Ovary (tissue), 9 donors: Measurements from ENCODE around the gene IQSEC1. TPM values are rescaled to one million over a fixed set of nuclear protein-coding genes. Genes with fewer than 3 reads are reported as not detected.

Experiments
- DNase-seq, 5 donors: peaks; one replicate each; pipeline ENCODE4 v3.0.0-alpha.2; 2019 to 2020
- H3K27ac ChIP-seq, 2 donors: fragments of 200-600 bp; one replicate each; pipeline versions ENCODE4 v1.5.1 to v1.8.0; 2019 to 2022
- H3K27me3 ChIP-seq: fragments of 200-600 bp; one replicate; pipeline ENCODE4 v1.8.0; 2022
- H3K36me3 ChIP-seq: fragments of 200-600 bp; sonication (generic); one replicate; pipeline ENCODE4 v1.5.1; 2019
- H3K4me1 ChIP-seq: one replicate; pipeline ENCODE4 v1.8.1; 2013; ENCODE audit warnings: mild to moderate bottlenecking, moderate library complexity; ENCODE audit not compliant: insufficient read depth
- H3K4me3 ChIP-seq: fragments of 200-600 bp; sonication (generic); one replicate; pipeline ENCODE4 v1.5.1; 2017
- H3K9me3 ChIP-seq, 2 donors: fragments of 200-600 bp in 1 of 2; sonication (generic) in 1 of 2; one replicate each; pipeline versions ENCODE4 v1.5.1 to v1.8.1; 2013 to 2019; ENCODE audit warnings: mild to moderate bottlenecking in 1 of 2, moderate library complexity in 1 of 2
- CTCF ChIP-seq, 3 donors: fragments of 450-650 bp in 2 of 3; fragments of 200-600 bp in 1 of 3; IDR thresholded peaks; one replicate each; pipeline versions ENCODE4 v1.5.1 to v1.8.0; 2016 to 2022; ENCODE audit warnings: antibody characterized with exemption in 3 of 3, mild to moderate bottlenecking in 1 of 3
- EP300 ChIP-seq: sonication (generic); formaldehyde crosslinking; IDR thresholded peaks from one replicate; pipeline ENCODE4 v1.6.1; 2017; ENCODE audit warnings: antibody characterized with exemption
- POLR2A ChIP-seq: fragments of 450-650 bp; IDR thresholded peaks from one replicate; pipeline ENCODE4 v1.6.1; 2017; ENCODE audit warnings: antibody characterized with exemption, mild to moderate bottlenecking, moderate library complexity
- WGBS, 3 donors: extraction: QIAGEN DNeasy Blood & Tissue Kit in 1 of 3; methylation state at CpG; one replicate each; pipeline versions ENCODE4 v1.1.5 to v1.1.7; 2013 to 2017; 5-methylcytosine and 5-hydroxymethylcytosine counted together
- intact Hi-C, 4 donors: fragments of 100-400 bp; cut with DNase I; formaldehyde crosslinking; loops; one replicate each; pipeline versions ENCODE4 v1.11.0 to v1.15.1; 2022 to 2023
- polyA plus RNA-seq, 2 donors: library from polyadenylated mRNA; stranded (reverse); fragments of 200-250 nt in 1 of 2; fragments of 350-450 nt in 1 of 2; fragmentation: Illumina TruSeq in 1 of 2; extraction: RNeasy Lipid Tissue Mini Kit (QIAGEN cat#74804) in 1 of 2; gene quantifications; one replicate each; pipeline ENCODE4 v1.2.3, GENCODE V29; 2013 to 2014
- total RNA-seq, 7 donors: library from RNA; depleted of rRNA in 2 of 7; stranded (reverse); fragments of >200 nt in 2 of 7; fragmentation: NEBNext Ultra II Directional in 3 of 7; extraction: Animal tissue kit (Norgen Biotek cat#: 25700) in 3 of 7; gene quantifications; one replicate each; pipeline versions ENCODE4 v1.1.0 to v1.2.4, GENCODE V29; 2016 to 2023
- donor health status: DM: no; HTN: no; CAD: no; lungs with moderate emphysema.
- donor health status: DM: no; HTN: no; CAD: no.
- donor health status: Bipolar disorder and iron deficiency.
- donor health status: DM: yes; HTN: yes; CAD: no.
- donor health status: DM: no; HTN: no; CAD: no.
- donor health status: DM: yes; HTN: yes; CAD: no.

The IQSEC1 gene
- total and polyA plus RNA-seq, 9 donors, result 20.9 to 55.4 (median 45.1) TPM

- intact Hi-C loops, result no loop called here
- Histone ChIP-seq H3K36me3 (no peaks in the 10 kb centered on the region), H3K27me3 (no peaks in the 10 kb centered on the region), H3K4me3 (no peak overlapping the region), H3K9me3 (no peaks in the 10 kb centered on the region), H3K4me1 (no peaks in the 10 kb centered on the region), H3K27ac (no peak overlapping the region)
- DNase-seq, result no peak
- 77 to 89% (median 83%) methylated on average over 8 of the region's 8 CpGs for WGBS, 3 donors
- no peak for TF ChIP-seq CTCF (IDR thresholded peaks at IDR 0.05)
- no peak for TF ChIP-seq POLR2A
- TF ChIP-seq EP300, result no peak
Measured at GRCh38 chr3:13083898-13084297, 10.7 kb upstream of the IQSEC1 start.

GRCh38 chr3:13083254-13083653 lies 10.0 kb upstream of the IQSEC1 start:
- no peaks in the 10 kb centered on the region for H3K36me3 ChIP-seq
- no peak for DNase-seq
- no peaks in the 10 kb centered on the region for H3K27me3 ChIP-seq
- intact Hi-C loops, result no loop called here
- no peaks in the 10 kb centered on the region for H3K4me1 ChIP-seq
- H3K4me3 ChIP-seq, result no peak overlapping the region
- TF ChIP-seq EP300 (no peak), POLR2A (no peak), CTCF (IDR thresholded peaks at IDR 0.05) (no peak)
- H3K9me3 ChIP-seq, result no peaks in the 10 kb centered on the region
- H3K27ac ChIP-seq, result no peak overlapping the region
- 79 to 94% (median 83%) methylated on average over 6 of the region's 6 CpGs for WGBS, 3 donors

GRCh38 chr3:13082677-13083076 lies 9.4 kb upstream of the IQSEC1 start:
- intact Hi-C loops, result no loop called here
- H3K9me3 ChIP-seq, result no peaks in the 10 kb centered on the region
- 77 to 83% (median 78%) methylated on average over 13 of the region's 13 CpGs for WGBS, 3 donors

GRCh38 chr3:13081603-13082360 lies 8.6 kb upstream of the IQSEC1 start:
- intact Hi-C loops, result no loop called here
- H3K27me3 ChIP-seq, result no peaks in the 10 kb centered on the region
- no peak for TF ChIP-seq CTCF (IDR thresholded peaks at IDR 0.05)
- no peak for TF ChIP-seq POLR2A
- TF ChIP-seq EP300, result no peak
- no peak overlapping the region for H3K4me3 ChIP-seq
- no peaks in the 10 kb centered on the region for H3K4me1 ChIP-seq
- 40 to 55% (median 45%) methylated on average over 23 of the region's 23 CpGs for WGBS, 3 donors
- H3K9me3 ChIP-seq, result no peaks in the 10 kb centered on the region
- no peak for DNase-seq
- H3K36me3 ChIP-seq, result no peaks in the 10 kb centered on the region
- H3K27ac ChIP-seq, result no peak overlapping the region

More at GRCh38 chr3:13082677-13083076, 9.4 kb upstream of the IQSEC1 start:
- Histone ChIP-seq H3K36me3 (no peaks in the 10 kb centered on the region), H3K27ac (no peak overlapping the region), H3K4me1 (no peaks in the 10 kb centered on the region), H3K4me3 (no peak overlapping the region), H3K27me3 (no peaks in the 10 kb centered on the region)
- no peak for DNase-seq
- TF ChIP-seq POLR2A, result no peak

GRCh38 chr3:13080591-13080990 lies 7.4 kb upstream of the IQSEC1 start:
- intact Hi-C loops, result no loop called here
- TF ChIP-seq POLR2A, result no peak
- TF ChIP-seq CTCF (IDR thresholded peaks at IDR 0.05), result no peak
- TF ChIP-seq EP300, result no peak
- Histone ChIP-seq H3K9me3 (no peaks in the 10 kb centered on the region), H3K4me1 (no peaks in the 10 kb centered on the region), H3K36me3 (no peaks in the 10 kb centered on the region), H3K27me3 (no peaks in the 10 kb centered on the region), H3K27ac (no peak overlapping the region), H3K4me3 (no peak overlapping the region)
- WGBS, 3 donors, result 51 to 60% (median 52%) methylated on average over 8 of the region's 8 CpGs
- no peak for DNase-seq
